GM21528 (cell line): ENCODE measurements around the gene CD44.

Source experiments
- ATAC-seq: cut with Tn5 transposase; IDR thresholded peaks from one replicate; pipeline ENCODE4 v1.9.1; 2021; ENCODE audit warnings: mild to moderate bottlenecking, moderate library complexity; ENCODE audit not compliant: unreplicated experiment, low FRiP score

CD44 gene

DNA sequence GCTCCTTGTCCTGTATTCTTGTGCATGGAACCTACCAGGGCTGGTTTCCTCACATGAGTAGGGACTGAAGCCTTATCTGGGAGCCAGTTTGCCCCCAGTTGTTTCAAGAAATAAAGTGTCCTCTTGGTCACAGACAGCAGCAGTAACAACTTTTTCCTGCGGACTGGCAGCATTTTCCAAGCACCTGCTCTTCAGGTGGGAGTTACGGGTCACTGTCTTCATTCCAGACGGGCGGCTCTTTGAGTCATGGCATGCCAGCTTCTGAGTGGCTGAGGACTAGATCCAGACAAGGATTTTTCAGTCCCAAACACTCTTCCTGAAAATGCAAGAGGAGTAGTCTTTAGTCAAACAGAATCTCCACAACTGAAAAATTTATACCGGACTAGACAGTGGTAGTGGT, 2.7 kb upstream of the CD44 start:
- ATAC-seq, result no peak

DNA sequence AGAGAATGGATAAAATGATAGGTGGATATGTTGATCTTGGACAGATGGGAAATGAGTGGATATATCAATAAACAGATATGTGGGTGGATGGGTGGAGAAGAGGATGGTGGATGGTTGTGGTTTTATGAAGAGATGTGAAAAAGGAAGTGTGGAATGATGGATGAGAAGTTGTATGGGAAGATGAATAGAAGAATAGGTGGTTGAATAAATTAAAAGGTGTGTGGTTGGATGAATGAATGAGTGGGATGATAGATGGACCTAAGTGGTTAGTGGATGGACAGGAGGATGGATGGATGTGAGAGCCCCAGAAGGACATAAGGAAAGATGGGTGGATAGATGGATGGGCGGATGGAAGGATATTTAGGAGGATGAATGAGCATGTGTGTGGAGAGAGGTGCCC, 913 bp upstream of the CD44 start:
- no peak for ATAC-seq

DNA sequence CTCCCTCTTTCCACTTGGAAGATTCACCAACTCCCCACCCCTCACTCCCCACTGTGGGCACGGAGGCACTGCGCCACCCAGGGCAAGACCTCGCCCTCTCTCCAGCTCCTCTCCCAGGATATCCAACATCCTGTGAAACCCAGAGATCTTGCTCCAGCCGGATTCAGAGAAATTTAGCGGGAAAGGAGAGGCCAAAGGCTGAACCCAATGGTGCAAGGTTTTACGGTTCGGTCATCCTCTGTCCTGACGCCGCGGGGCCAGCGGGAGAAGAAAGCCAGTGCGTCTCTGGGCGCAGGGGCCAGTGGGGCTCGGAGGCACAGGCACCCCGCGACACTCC, 397 bp upstream of the CD44 start:
- ATAC-seq, result no peak

DNA sequence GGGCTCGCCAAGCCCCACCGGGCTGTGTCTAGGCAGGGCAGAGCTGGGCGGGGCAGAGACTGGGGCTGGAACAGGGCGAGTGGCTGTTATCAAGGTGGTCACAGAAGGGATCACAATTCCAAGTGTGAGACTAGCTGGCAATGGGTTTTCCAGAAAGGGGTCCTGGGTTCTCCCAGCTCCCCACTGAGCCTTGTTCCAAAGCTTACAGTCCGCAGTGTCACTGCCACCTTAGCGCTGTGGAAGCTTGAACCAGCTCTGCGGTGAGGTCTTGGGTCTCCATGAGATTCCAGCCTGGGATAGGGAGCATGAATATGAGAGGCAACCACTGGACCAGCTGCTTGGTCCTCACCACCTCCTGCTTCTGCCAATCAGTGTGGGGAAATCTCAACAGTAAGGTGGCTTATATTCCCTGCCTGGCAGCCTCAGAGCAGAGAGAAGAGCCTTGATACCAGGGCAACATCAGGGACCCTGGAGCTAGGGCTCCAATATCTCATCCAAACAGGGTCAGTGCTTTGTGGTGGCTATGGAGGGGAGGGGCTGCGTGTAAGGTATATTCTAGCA, 831 bp downstream of the CD44 start:
- ATAC-seq, result no peak

DNA sequence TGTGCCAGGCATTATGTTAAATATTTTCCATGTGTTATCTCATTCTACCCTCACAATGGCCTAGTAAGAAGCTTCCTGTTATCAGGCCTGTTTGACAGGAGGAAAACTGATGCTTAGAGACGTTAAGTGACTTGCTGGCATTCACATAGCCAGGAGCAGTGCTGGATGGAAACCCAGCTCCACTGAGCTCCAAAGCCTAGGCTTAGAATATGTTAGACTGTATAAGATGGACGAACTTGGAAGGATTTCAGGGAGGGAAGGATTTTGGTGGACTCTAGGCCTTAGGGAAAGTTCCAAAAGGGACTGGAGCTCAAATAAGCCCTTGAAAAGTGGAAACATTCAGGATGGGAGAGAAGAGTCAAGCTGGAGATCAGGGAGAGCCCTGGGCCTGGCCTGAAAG, 2.1 kb downstream of the CD44 start:
- ATAC-seq, result no peak

DNA sequence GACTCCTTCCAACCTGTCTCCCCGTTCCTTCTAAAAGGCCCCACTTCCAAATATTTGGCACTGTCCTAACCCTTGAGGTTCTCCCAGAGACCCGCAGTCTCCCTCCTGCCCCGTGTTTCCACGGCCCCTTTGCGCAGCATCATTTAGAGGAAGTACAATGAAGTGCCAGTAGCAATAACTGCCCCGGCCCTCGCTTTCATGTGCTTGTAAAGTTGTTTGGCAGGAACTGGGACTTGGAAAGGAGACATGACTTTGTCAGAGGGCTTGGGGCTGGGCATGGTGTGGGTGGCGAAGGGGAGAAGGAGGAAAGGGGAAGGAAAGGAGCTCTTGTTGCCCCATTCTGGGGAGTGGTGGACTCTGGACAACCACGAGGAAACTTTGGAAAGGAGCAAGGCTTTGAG, 2.6 kb downstream of the CD44 start:
- no peak for ATAC-seq

DNA sequence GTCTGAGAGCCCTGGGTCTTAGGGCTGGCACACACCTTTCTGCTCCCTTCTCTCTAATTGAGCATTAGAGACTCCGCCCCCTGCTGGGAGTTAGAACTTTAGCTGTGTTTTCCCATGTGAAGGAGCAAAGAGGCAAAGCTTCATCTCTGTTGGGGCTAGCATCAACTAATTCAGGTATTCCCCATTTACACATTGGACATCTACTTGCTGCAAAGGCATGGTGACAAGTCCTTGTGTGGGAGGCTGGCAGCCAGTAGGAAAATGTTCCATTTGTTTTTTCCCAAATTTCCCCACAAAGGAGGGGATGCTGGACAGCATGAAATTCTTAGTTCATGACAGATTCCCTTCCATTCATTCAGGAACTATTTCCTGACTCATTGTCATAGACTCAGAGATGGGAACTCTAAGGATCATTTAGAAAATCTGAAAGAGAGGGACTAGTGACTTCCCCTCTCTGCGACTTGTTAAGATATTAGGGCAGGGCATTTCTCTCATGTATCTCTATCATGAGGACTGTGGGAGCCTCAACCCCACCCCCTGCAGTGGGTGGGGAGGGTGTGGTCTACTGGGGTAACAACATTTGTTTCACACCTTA, 3.6 kb downstream of the CD44 start:
- no peak for ATAC-seq

DNA sequence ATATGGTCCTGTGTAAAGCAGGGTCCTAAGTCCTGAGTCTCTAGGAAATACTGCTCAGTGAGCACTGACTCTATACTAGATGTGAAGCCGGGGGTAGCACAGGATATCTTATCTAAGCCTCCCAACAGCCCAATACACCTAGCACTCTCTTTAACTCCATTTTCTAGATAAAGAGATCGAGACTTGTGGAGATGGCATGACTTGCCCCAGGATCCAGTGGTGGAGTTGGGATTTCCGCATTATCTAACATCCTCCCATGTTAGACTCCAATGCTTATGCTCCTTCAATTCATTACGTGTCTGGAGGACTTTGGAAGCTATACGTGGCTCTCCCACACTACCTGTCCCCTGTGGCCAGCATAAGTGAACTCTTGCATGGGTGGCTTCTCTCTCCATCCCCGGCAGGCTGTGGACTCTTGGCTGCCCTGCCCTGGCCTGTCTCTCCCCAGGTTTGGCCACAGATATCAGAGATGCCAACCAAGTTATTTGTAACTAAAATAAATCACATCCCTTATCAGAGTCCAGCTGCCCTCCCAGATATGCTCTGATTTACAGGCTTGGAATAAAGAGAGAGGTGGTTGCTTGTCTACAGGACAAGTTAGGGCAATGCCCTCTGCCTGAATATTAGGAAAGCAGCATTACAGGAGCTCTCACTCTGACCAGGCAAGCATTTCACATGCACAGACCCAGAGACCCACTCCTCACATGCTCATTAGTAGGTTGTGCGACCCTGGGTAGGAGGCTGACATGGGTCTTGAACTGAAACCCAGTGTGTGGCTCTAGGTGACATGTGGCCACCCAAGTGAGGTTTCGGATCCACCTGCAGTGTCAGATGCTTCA, 4.5 kb downstream of the CD44 start:
- no peak for ATAC-seq

DNA sequence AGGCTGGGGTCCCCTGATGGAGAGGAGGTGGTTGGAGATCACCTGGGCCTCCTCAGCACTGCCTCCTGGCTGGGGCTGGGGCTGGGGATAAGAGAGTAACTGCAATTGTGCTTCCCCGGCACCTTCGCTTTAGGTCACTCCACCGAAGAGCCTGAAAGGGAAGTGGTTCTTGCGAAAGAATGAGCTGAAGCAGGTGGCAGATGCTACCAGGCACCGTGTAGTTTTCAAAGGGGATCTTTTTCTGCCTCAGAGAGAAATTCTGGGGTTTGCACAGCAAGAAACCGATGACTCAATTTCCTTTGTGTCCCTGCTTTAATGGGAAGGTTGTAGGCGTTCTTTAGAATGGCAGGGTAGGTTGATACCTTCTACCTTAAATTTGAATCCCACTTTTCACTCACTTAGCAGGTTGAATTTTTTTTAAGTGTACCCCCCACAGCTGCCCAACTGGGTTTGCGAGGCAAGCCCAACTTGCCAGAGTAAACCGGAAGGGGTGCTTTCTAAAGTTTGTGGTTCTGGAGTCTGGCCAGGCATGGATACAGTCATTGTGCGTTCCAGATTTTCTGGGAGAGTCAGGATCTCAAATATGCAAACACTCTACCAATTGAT, 5.3 kb downstream of the CD44 start:
- ATAC-seq, result peak; percentile 60

DNA sequence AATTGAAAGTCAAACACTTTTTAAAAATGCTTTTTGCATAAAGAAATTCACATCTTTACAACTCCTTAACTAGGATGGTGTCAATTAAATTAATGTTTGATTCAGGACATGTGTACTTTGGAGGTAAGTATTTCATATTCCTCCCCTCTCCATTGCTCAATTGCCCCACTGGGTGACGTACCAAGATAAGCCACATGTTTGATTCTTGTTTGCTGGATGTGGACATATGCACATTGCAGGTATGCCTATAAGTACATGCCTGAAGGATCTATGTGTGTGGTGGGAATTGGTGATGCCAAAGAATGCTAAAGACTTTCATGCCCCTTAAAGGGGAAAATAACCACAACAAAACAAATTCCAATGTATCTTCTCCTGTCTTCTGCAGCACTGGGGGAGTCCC, 5.8 kb downstream of the CD44 start:
- no peak for ATAC-seq

DNA sequence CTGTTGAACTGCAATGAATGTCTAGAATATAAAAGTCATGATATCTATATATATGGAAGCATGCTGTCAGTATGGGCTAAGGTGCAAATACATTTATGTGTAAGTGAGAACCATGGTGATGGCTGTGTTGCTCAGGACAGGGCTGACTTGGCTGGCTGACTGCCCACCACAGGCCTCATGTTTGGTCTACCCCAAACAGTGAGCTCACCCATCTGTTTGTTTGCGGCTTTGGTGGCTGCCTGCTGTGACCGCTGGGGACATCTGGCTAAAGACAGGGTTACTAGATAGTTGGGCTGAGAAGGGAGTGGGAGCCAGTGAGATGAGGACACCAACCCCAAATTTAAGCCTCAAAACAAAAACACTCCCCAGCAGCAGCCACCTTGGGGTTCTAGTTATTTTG, 6.3 kb downstream of the CD44 start:
- peak; percentile 29 for ATAC-seq

DNA sequence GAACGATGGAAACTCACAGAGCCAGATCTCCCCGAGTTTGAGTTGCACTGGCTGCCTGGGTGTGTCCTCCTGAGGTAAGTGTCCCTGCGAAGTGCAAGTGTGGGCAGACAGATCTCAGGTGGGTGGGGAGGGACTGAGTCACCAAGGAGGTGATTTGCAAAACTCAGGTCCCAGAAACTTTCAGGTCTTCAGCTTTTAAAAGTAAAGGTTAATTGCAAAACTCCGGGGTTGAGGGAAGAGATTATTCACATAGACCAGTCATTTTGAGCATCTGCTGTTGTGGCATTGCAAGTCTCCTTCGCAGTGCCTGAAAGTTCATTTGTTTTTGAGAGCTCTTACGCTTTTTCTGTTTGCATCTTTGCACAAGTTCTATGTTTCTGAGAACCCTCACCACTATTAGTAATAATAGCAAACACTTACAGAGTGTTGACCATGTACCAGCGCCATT, 7.1 kb downstream of the CD44 start:
- ATAC-seq, result peak; percentile 44

DNA sequence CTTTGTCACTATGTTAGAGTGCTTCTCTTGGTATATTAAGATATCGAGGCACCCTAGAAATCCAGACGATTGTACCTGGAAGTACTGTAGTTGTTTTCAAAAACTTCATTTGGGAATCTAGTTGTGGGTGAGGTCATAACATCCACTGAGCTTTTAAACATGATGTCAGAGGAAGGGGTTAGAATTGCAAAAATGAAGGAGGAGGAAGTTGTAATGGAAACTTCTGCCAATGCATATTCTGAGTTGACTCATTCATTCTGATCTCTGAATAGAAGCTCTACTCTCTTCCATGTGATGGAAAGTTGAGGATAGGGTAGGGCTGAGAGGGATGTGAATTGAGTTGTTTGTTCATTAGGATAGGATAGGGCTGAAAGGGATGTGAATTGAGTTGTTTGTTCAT, 7.7 kb downstream of the CD44 start:
- ATAC-seq, result no peak

DNA sequence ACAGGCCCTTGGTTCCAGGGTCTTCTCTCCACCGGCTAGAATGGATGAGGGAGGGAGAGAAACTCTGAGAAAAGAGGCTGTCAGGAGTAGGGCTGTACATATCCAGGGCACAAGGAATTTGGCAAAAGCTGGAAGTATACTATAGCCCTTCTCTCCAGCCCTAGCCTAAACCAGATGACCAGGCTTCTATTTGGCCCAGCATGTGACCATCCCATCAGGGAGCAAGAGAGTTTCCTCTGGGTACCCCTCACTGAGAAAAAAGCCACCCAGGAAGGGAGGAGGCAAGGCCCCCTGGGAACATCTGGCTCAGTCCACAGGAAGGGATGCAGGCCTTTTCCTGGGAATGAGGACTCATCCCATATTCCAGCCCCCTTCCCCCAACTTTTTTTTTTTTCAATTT, 8.3 kb downstream of the CD44 start:
- ATAC-seq, result no peak

DNA sequence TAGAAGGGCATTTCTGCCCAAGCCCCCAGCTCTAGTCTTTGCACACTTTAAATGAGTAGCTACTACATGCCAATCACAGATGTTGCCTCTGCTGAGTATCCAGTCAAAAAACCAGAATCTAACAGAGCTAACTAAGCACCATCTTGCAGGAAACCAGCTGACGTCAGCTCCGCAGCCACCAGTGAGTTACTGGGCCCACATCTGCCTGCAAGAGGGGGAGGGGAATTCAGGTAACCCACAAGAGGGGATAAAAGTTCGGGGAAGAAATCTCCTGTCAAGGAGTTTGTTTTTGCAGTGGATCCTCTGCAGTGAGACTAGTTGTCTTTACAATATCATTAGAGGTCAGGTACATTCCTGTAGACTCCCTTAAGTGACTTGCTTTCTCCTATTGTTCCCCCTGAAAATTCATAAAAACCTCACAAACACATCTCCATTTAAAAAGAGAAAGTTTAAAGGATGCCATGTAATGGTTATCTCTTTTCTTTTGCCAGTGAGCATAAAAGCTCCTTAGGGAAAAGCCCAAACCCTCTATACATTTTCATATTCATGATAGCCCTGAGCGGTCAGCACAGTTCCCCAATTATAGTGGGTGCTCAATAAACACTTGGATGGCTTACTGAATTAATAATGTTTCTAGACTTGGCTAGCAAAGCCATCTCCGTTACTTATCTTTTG, 9.3 kb downstream of the CD44 start:
- ATAC-seq, result no peak

DNA sequence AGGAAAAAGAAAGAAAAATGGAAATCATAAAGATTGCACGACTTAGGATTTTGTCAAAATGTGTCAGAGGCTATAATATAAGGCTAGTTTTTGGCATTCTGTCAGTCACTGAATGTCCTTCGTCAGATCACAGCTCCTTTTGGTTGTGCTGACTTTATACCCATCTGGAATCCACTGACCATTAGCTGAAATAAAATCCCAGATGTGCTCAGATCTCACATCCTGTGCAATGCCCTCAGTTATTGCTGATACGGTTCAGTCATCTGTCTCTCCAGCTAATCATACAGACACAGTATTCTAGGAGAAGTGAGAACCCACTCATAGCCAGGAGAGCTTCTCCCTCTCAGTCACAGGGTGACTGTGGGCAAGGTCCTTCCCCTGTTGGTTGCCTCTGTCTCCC, 11.5 kb downstream of the CD44 start:
- no peak for ATAC-seq

DNA sequence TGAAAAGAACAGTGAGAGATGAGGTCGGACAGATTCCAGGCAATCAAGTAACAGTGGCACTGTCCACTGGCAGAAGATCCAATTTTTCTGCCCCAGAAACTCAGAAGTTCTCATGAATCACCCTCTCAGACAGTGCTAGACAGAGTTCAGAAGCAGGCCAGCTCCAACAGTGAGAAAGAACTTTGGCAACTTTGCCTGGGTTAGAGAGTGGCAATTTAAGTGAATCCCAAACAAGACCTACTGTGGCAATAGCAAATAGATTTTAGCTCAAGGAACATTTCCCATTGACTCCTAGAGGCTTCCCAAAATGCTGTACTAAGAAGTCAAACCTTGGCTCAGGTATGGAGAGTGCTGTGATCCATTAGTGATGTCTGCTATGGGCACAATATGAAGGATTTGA, 12.3 kb downstream of the CD44 start:
- no peak for ATAC-seq

DNA sequence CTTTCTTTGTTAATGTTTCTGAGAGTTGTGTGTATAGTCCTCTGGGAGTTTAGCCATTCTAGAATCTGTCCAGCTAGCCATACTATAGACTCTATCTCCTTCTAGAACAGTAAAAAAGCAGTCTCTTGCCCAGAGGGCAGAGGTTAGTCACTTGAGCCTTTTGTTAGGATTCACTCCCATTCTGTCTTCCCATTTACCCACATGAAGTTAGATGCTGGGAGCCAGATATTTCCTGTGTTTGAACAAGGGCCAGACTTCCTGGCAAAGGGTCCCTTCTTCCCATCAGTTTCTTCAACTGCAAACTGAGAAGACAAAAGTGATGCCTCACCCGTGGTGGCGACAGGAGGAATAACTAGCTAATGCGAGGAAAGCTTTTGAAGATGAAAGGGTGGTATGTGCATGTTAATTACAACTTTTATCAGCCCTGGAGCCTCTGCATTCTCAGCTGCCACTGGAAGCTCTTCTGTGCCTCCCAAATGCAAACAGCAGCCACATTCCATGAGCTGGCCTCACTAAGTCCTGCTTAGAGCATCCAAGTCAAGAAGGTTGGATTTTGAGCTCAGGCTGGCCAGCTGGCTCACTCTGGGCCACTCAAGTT, 12.8 kb downstream of the CD44 start:
- no peak for ATAC-seq

DNA sequence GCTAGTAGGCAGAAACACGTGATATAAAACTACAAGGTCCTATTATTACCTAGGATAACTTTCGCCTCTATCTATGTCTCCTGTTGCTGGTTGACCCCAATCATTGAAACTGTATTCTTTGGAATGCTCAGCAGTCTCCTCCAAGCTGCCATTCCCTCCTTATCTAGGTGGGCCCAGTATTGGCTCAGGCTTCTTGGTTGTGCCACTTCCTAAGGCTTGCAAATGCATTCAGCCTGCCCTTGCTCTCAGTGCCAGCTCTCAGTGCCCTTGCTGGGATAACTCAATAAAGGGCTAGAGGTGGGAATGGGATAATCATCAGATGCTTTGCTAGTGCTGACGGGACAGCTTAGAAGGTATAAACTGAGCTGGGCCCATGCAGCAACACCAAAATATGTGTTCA, 13.6 kb downstream of the CD44 start:
- no peak for ATAC-seq

DNA sequence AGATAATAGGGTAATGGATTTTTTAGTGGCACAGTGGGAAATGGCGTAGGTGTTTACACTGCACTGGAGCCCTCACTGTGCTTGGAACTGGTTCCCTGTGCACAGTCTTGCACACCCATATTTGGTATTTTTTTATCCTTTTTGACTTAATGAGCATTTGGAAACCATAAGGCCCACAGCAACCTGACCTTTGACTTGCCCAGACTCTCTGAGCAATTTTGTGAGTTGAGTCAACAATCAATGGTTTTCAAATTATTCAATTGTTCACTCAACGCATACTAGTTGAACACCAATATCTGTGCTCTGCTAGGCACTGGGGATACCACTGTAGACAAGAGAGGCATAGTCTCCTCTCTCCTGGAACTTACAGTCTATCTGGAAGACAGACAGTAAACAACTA, 14.3 kb downstream of the CD44 start:
- no peak for ATAC-seq

DNA sequence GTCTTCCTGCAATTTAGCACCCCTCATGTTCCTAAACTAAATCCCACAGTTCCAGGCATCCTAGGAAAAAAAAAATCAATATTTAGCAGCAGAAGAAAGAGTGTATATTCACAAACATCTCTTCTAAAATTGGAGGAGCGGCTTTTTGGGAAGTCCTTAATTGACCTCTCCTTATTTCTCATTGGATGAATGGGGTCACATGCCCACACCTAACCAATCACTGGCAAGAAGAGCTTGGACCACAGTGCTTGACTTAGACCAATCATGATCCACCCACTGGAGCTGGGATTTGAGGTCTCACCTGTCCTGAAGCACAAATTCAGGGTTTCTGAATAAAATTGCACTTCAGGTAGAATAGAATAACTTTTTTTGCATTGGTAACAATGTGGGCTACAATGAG, 16.0 kb downstream of the CD44 start:
- no peak for ATAC-seq
